OCI-LY1 (cell line): ENCODE measurements around the gene COPS7A.

Source experiments
- EZH2 ChIP-seq: fragments of 200-600 bp; sonication (generic), shearing (Covaris generic); IDR thresholded peaks from 2 replicates; pipeline ENCODE4 v1.8.0; 2017; ENCODE audit warnings: borderline replicate concordance, mixed run types, mild to moderate bottlenecking, antibody characterized with exemption, low read length, moderate library complexity, mixed read lengths
- TF ChIP-seq, protein P1 (sequence below): fragments of 200-600 bp; sonication (generic), shearing (Covaris generic); IDR thresholded peaks from 2 replicates; pipeline ENCODE4 v1.5.1; 2017; ENCODE audit warnings: mild to moderate bottlenecking, antibody characterized with exemption, low read length, moderate library complexity, mixed read lengths

DNA sequence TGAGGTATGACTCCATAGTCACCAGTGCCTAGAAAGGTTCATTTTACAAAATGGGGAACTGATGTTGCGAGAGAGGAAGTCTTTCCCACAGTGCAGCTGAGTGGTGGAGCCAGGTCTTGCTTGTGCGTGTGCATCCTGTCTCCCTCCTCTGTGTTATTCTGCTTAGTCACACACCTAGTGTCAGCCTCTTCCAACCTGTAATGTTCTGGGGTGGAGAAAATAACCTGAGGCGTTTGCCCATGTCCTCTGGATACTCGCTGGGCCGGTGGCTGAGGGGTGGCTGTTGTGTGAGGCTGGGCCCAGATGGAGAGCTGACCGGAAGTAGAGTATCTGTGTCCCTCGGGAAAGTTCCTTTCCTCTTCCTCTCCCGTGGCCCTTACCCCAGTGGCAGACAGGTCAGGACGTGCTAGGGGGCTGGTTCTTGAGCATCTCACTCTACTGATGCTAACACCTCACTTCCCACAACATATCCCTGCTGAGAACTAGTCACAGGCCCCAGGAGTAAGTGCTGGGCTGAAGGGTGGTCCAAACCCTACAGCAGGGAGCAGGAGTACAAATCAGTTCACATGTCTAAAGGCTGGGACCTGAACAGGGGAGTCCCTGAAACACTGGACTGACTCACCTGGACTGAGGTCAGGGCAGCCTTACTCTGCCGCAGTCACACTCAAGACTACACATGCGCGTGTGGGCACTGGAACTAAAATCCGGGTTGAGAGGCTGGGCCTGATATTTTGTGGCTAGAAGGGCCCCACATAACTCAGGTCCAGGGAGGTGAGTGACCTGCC lies 22.1 kb downstream of the COPS7A start:
- TF ChIP-seq EZH2: no peak
- TF ChIP-seq, protein P1, sequence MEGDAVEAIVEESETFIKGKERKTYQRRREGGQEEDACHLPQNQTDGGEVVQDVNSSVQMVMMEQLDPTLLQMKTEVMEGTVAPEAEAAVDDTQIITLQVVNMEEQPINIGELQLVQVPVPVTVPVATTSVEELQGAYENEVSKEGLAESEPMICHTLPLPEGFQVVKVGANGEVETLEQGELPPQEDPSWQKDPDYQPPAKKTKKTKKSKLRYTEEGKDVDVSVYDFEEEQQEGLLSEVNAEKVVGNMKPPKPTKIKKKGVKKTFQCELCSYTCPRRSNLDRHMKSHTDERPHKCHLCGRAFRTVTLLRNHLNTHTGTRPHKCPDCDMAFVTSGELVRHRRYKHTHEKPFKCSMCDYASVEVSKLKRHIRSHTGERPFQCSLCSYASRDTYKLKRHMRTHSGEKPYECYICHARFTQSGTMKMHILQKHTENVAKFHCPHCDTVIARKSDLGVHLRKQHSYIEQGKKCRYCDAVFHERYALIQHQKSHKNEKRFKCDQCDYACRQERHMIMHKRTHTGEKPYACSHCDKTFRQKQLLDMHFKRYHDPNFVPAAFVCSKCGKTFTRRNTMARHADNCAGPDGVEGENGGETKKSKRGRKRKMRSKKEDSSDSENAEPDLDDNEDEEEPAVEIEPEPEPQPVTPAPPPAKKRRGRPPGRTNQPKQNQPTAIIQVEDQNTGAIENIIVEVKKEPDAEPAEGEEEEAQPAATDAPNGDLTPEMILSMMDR: no peak
